Fibroblast of mammary gland (primary cell): Measurements from ENCODE around the gene SOX12.
"Not testable (repeated sequence)": the region's sequence is repeated elsewhere in the genome, so short reads cannot be mapped to it uniquely, and the experiment has no call there.

Source experiments
- DNase-seq: peaks from one replicate; pipeline ENCODE4 v3.0.0-alpha.2; 2010; ENCODE audit warnings: low read depth
- H3K4me3 ChIP-seq: 2 replicates; pipeline ENCODE4 v1.5.1; 2011; ENCODE audit warnings: low read depth, mild to moderate bottlenecking, low read length, moderate library complexity; ENCODE audit not compliant: control insufficient read depth
- CTCF ChIP-seq: conservative IDR thresholded peaks from 2 replicates; pipeline ENCODE4 v1.5.1; 2011; ENCODE audit warnings: low read depth, low read length, inconsistent platforms; ENCODE audit not compliant: control insufficient read depth, insufficient read depth

Gene SOX12

DNA sequence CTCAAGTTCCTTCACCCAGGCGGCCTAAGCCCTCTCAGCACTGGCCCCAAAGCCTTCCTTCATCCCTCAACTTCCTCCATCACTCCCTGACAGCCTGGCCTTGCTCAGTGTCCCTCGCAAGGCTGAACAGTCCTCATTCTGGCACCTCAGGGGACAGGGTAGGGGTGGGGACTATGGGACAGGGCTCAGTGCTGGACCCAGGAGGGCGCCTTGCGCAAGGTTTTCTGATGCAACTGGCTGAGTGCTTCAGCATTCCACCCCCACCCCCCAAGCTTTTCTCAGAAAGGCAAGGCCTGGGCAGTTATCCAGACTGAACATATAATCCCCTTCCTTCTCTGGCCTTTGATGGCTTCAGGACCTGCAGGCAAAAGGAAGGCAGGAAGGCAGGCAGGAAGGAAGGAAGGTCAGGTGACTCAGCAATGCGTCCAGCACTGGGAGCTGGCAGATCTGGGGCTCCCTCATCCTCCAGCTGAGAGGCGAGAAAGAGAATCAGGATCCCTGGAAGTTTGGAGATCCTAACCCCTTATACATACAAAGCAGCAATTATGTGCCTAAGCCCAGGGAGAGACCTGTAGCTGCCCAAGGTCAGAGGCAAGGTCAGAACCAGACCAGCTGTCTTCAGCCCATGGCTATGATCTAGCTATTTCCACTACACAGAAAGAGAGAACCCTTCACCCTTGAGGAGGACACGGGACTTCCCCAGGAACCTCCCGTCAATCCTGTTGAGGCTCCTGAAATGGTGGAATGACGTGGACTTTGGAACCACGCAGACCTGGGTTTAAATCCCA is 46.6 kb downstream of the SOX12 start:
- TF ChIP-seq CTCF, result no peak
- H3K4me3 ChIP-seq, result no peak overlapping the region
- DNase-seq, result peak; percentile 79

- not testable (repeated sequence) for H3K4me3 ChIP-seq, DNase-seq
Measured at GRCh38 chr20:372543-373082, 47.3 kb downstream of the SOX12 start.

DNA sequence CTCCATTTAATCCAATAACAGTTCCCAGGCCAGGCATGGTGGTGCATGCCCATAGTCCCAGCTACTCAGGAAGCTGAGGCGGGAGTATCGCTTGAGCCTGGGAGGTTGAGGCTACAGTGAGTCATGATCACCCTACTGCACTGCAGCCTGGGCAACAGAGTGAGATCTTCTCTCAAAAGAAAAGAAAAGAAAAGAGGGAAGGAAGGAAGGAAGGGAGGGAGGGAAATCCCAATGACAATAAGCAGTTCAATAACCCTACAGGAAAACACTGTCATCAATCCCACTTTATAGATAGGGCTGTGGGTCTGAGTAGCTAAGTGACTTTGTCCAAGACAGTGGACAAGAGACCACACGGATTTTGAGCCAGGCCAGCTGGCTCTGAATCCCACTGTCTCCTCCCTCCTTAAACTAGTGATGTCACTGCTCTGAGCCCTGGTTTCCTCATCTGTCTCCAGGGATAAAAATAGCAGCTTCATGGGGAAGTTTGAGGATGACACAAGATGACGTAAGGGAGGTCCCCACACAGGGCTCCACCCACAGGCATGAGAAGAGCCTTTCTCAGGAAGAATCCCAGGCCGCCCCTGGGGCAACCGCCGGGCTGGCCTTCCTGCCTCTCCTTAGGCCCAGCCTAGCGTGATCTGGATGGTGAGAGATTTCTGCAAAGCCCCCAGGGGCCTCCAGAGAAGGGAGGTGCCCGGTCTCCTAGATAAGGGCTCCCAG is 48.0 kb downstream of the SOX12 start:
- no peak overlapping the region for H3K4me3 ChIP-seq
- DNase-seq, result peak; percentile 84
- TF ChIP-seq CTCF, result no peak

DNA sequence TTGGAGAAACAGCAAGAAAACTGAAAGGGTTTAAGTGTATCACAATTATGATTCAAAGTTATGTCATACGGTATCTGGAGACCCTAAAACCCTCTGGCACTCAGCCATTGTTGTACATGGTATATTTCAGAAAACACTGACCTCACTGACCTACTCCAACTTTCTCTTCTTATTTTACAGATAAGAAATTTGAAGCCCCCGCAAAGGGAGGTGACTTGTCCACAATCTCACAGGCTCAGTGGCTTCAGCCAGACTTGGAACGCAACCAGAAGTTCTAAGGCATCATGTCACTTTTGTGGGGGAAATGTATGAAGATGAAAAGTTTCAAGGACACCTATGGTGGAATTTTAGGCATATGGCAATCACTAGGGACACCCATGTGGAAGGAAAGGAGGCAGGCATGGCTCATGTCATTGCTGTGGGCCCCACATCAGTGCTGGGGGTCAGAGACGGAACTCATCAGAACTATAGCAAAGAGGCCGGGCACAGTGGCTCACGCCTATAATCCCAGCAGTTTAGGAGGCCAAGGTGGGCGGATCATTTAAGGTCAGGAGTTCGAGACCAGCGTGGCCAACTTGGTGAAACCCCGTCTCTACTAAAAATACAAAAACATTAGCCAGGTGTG is 50.0 kb downstream of the SOX12 start:
- H3K4me3 ChIP-seq, result no peak overlapping the region
- no peak for TF ChIP-seq CTCF
- no peak for DNase-seq

GRCh38 chr20:376089-376488 is 50.7 kb downstream of the SOX12 start:
- DNase-seq, result no peak
- H3K4me3 ChIP-seq, result no peak overlapping the region
- TF ChIP-seq CTCF, result no peak

DNA sequence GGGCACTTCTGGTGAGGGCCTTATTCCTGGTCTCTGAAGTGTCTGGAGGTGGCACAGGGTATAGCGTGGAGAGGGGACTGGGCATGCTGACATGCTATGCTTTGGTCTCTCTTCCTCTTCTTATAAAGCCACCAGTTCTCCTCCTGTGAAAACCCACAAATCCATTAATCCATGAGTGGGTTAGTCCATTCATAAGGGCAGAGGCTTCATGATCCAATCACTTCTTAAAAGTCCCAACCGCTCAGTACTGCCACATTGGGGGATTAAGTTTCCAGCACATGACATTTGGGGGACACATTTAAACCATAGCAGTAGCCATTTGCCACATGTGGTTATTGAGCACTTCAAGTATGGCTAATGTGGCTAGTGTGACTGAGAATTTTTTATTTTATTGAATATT is 51.4 kb downstream of the SOX12 start:
- TF ChIP-seq CTCF, result no peak
- DNase-seq, result no peak
- no peak overlapping the region for H3K4me3 ChIP-seq

GRCh38 chr20:377578-377977 is 52.2 kb downstream of the SOX12 start:
- not testable (repeated sequence) for DNase-seq, H3K4me3 ChIP-seq
